Uterus (tissue), 2 donors: ENCODE results near the gene MYOZ3.

Experiments used
- CTCF ChIP-seq, 4 experiments: fragments of 200-600 bp in 2 of 4; fragments of 450-650 bp in 2 of 4; sonication (generic) in 2 of 4; IDR thresholded peaks; one replicate each; pipeline ENCODE4 v1.5.1; 2016 to 2019; ENCODE audit warnings: antibody characterized with exemption in 4 of 4, mild to moderate bottlenecking in 2 of 4, moderate library complexity in 1 of 4
- POLR2A ChIP-seq, 2 donors: fragments of 450-650 bp; IDR thresholded peaks; one replicate each; pipeline ENCODE4 v1.6.1; 2016; ENCODE audit warnings: antibody characterized with exemption in 2 of 2, mild to moderate bottlenecking in 1 of 2, moderate library complexity in 1 of 2

DNA sequence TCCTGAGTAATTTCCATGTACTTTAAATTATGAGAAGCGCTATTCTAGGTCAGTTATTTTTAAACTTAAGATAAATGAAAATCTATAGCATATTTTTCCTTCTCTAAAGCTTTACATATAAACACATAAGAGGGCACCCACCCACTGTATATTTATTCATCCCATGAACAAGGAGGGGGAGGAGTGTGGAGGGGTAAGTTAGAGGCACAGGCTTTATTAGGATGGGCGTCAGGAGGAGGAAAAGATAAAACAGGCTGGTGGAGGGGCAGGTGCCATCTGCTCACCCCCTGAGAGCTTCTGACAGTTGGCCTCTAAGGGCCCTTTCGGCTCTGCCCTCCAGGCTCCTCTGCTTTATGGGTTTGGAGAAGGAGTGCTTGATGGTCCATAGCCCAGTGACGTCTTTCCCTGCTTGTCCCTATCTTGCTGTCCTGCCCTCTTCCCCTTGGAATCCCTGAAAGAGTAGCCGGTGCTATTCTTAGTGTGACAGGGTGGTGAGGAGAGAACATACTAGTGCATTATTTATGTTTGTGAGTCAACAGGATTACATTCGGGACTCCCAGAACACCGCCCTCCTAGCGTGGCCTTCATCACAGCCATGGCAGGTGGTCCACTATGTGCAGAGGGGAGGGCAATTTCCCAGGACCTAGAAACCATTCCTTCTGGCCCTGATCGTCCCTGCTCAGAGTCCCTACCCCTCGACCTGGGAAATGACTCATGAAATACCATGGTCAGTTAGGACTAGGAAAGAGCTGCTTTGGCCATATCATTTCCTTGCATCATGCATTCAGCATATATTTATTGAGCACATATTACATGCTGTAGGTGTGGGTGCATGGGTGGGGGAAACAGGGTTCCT is 28.5 kb upstream of the MYOZ3 start:
- no peak for TF ChIP-seq CTCF (IDR thresholded peaks at IDR 0.05)
- TF ChIP-seq POLR2A (IDR thresholded peaks at IDR 0.05): no peak
